HepG2 (cell line): ENCODE results near the gene TXNDC11. TPM values are rescaled to one million over a fixed set of nuclear protein-coding genes. Genes with fewer than 3 reads are reported as not detected.
A peak's percentile ranks its signal among the peaks of the same experiment; 100 is the strongest.

Experiments
- CC2D1A ChIP-seq: sonication (generic); formaldehyde crosslinking; IDR thresholded peaks from 2 replicates; pipeline ENCODE4 v1.8.1; 2023; ENCODE audit warnings: mild to moderate bottlenecking, missing genetic modification reagents
- ELF3 ChIP-seq: IDR thresholded peaks from 2 replicates; pipeline ENCODE4 v1.6.1; 2016; ENCODE audit warnings: missing genetic modification reagents, missing compliant biosample characterization
- ERF ChIP-seq: IDR thresholded peaks from 2 replicates; pipeline ENCODE4 v1.6.1; 2018; ENCODE audit warnings: missing biosample characterization, missing genetic modification reagents
- JUN ChIP-seq: sonication (generic); formaldehyde crosslinking; IDR thresholded peaks from 2 replicates; pipeline ENCODE4 v1.4.0; 2020; ENCODE audit warnings: mild to moderate bottlenecking, missing genetic modification reagents
- KDM5B ChIP-seq: sonication (generic); formaldehyde crosslinking; IDR thresholded peaks from 2 replicates; pipeline ENCODE4 v1.4.0; 2020; ENCODE audit warnings: missing genetic modification reagents, mild to moderate bottlenecking, borderline replicate concordance
- PRDM4 ChIP-seq: sonication (generic); formaldehyde crosslinking; IDR thresholded peaks from 2 replicates; pipeline ENCODE4 v1.9.0; 2021; ENCODE audit warnings: missing genetic modification reagents, borderline replicate concordance
- SETDB1 ChIP-seq: sonication (generic); formaldehyde crosslinking; IDR thresholded peaks from 2 replicates; pipeline ENCODE4 v1.5.1; 2020; ENCODE audit warnings: missing genetic modification reagents, mild to moderate bottlenecking, borderline replicate concordance
- SP1 ChIP-seq, 2 experiments: fragments of 450-650 bp in 1 of 2; sonication (generic) in 1 of 2; formaldehyde crosslinking in 1 of 2; IDR thresholded peaks; 2 replicates each; pipeline versions ENCODE4 v1.4.0 to v1.6.1; 2016 to 2020; ENCODE audit warnings: missing genetic modification reagents in 1 of 2
- SP140L ChIP-seq: sonication (generic); formaldehyde crosslinking; IDR thresholded peaks from 2 replicates; pipeline ENCODE4 v1.4.0; 2020; ENCODE audit warnings: missing genetic modification reagents, borderline replicate concordance
- SRF ChIP-seq: IDR thresholded peaks from 2 replicates; pipeline ENCODE4 v1.6.1; 2011; ENCODE audit warnings: mild to moderate bottlenecking, low read depth, low read length, moderate library complexity
- ZFY ChIP-seq: sonication (generic); formaldehyde crosslinking; IDR thresholded peaks from 2 replicates; pipeline ENCODE4 v1.4.0; 2020; ENCODE audit warnings: missing genetic modification reagents
- ZNF225 ChIP-seq: sonication (generic); formaldehyde crosslinking; IDR thresholded peaks from 2 replicates; pipeline ENCODE4 v1.4.0; 2020; ENCODE audit warnings: mild to moderate bottlenecking, missing genetic modification reagents
- ZNF232 ChIP-seq: sonication (generic); formaldehyde crosslinking; IDR thresholded peaks from 2 replicates; pipeline ENCODE4 v1.4.0; 2020; ENCODE audit warnings: missing genetic modification reagents, borderline replicate concordance
- ZNF281 ChIP-seq: sonication (generic); formaldehyde crosslinking; IDR thresholded peaks from 2 replicates; pipeline ENCODE4 v1.4.0; 2020; ENCODE audit warnings: missing genetic modification reagents, borderline replicate concordance
- ZNF484 ChIP-seq: sonication (generic); formaldehyde crosslinking; IDR thresholded peaks from 2 replicates; pipeline ENCODE4 v1.5.1; 2020; ENCODE audit warnings: mild to moderate bottlenecking, low read depth, missing genetic modification reagents, borderline replicate concordance
- ZNF678 ChIP-seq: sonication (generic); formaldehyde crosslinking; IDR thresholded peaks from 2 replicates; pipeline ENCODE4 v1.4.0; 2020; ENCODE audit warnings: mild to moderate bottlenecking, missing genetic modification reagents
- ZNF770 ChIP-seq: sonication (generic); formaldehyde crosslinking; IDR thresholded peaks from 2 replicates; pipeline ENCODE4 v1.5.0; 2020; ENCODE audit warnings: mild to moderate bottlenecking, missing genetic modification reagents
- ZNF841 ChIP-seq: sonication (generic); formaldehyde crosslinking; IDR thresholded peaks from 2 replicates; pipeline ENCODE4 v1.8.1; 2023; ENCODE audit warnings: missing genetic modification reagents, borderline replicate concordance
- polyA plus RNA-seq, 8 experiments: library from polyadenylated mRNA; depleted of rRNA in 3 of 8; stranded (reverse) in 7 of 8; unstranded in 1 of 8; fragments of >200 nt; fragmentation: Illumina TruSeq in 4 of 8; extraction: Trizol in 4 of 8; gene quantifications; 2 replicates each; pipeline versions ENCODE4 v1.2.1 to v1.2.3, GENCODE V29; 2011 to 2016; ENCODE audit warnings: low read depth in 4 of 8, missing spikeins in 1 of 8, mixed read lengths in 1 of 8; ENCODE audit not compliant: insufficient read depth in 1 of 8
- total RNA-seq, 5 experiments: library from RNA; depleted of rRNA; stranded (reverse); fragments of >200 nt; fragmentation: Illumina TruSeq; extraction: Trizol; gene quantifications; 2 replicates each; pipeline ENCODE4 v1.2.3, GENCODE V29; 2016; ENCODE audit warnings: low read depth in 1 of 5

Gene TXNDC11
- total and polyA plus RNA-seq, 2 of the 13 experiments (the other 11 are each of a cell fraction or from before 2014, with no cell fraction given) = 74.9 to 123 TPM

DNA sequence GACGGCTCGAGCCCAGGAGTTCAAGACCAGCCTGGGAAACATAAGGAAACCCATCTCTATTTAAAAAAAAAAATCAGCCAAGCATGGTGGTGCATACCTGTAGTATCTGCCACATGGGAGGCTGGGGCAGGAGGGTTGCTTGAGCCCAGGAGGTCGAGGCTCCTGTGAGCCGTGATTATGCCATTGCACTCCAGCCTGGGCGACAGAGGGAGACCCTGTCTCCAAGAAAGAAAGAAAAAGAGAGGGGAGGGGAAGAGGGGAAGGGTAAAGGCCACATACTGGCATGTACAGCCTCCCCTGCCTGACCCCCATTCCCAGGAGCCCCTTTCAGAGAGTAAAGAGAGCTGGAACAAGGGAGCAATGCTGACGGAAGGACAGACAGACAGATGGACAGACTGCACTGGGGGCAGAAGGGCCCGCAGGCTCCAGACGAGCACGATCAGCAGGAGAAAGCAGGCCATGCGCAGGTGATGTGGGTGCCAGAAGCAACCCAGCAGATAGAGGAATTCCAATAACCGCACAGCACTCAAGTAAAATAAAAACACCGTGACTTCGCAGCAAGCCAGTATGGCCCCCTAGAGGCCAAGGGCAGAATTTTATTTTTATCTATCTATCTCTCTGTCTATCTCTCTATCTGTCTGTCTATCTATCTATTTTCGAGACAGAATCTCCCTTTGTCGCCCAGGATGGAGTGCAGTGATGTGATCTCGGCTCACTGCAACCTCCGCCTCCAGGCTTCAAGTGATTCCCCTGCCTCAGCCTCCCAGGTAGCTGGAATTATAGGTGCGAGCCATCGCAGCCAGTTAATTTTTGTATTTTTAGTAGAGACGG lies 101.5 kb downstream of the TXNDC11 start (continued):
- TF ChIP-seq PRDM4 (CRISPR knock-in tag) = no peak
- no peak for TF ChIP-seq SETDB1 (CRISPR knock-in tag)
- 0 out of 2 replicates have a peak, but pooled peaks have one; percentile 8 for TF ChIP-seq ZNF281 (CRISPR knock-in tag)
- peak; percentile 34; the same call in 1 of the 2 replicates for TF ChIP-seq ELF3 (CRISPR knock-in tag)
- peak; percentile 86 for TF ChIP-seq ZNF770 (CRISPR knock-in tag)
- no peak for TF ChIP-seq CC2D1A
- TF ChIP-seq ZNF232 (CRISPR knock-in tag) = 0 out of 2 replicates have a peak, but pooled peaks have one; percentile 39
- no peak for TF ChIP-seq ZNF841 (CRISPR knock-in tag)
- TF ChIP-seq KDM5B (CRISPR knock-in tag) = peak; percentile 34; the same call in 1 of the 2 replicates
- TF ChIP-seq ZFY (CRISPR knock-in tag) = no peak
- TF ChIP-seq ERF (CRISPR knock-in tag) = peak; percentile 55
- TF ChIP-seq SP140L (CRISPR knock-in tag) = 0 out of 2 replicates have a peak, but pooled peaks have one; percentile 62
- TF ChIP-seq JUN (CRISPR knock-in tag) = peak; percentile 46; the same call in 1 of the 2 replicates
- no peak for TF ChIP-seq SRF
- TF ChIP-seq SP1 (IDR thresholded peaks at IDR 0.05) = no peak
- no peak for TF ChIP-seq SP1 (CRISPR knock-in tag; IDR thresholded peaks at IDR 0.05)
- no peak for TF ChIP-seq ZNF225 (CRISPR knock-in tag)
- no peak for TF ChIP-seq ZNF484 (CRISPR knock-in tag)
- no peak for TF ChIP-seq ZNF678 (CRISPR knock-in tag)
